ENCODE measurements around the gene LCE3A. TPM values are rescaled to one million over a fixed set of nuclear protein-coding genes. Genes with fewer than 3 reads are reported as not detected.
"Not testable (repeated sequence)": the region's sequence is repeated elsewhere in the genome, so short reads cannot be mapped to it uniquely, and the experiment has no call there.

LCE3A gene
- total RNA-seq, 1 experiment from 2014 or later: not detected

- H3K4me3 ChIP-seq (ENCODE audit: insufficient read depth, low read depth, low read length): no peak overlapping the region
- H3K27me3 ChIP-seq (ENCODE audit: control insufficient read depth, insufficient read depth, low read length): no peaks in the 10 kb centered on the region
- no peaks in the 10 kb centered on the region for H3K36me3 ChIP-seq (replicated peaks; ENCODE audit: control insufficient read depth, insufficient read depth, low read length)
- no peak for DNase-seq
Measured at GRCh38 chr1:152621993-152622392, 910 bp downstream of the LCE3A start.

- Histone ChIP-seq H3K27me3 (ENCODE audit: control insufficient read depth, insufficient read depth, low read length) (no peaks in the 10 kb centered on the region), H3K4me3 (ENCODE audit: insufficient read depth, low read depth, low read length) (no peak within 1 kb of the TSS), H3K36me3 (replicated peaks; ENCODE audit: control insufficient read depth, insufficient read depth, low read length) (no peaks in the 10 kb centered on the region)
- no peak for DNase-seq
Measured at GRCh38 chr1:152613511-152613910, 9.4 kb downstream of the LCE3A start, which contains the start of gene LCE3B. TSS of gene LCE3B (plus strand) at chr1:152613811. CDS start at chr1:152613811, 0 bp downstream.

GRCh38 chr1:152599934-152600333, 23.0 kb downstream of the LCE3A start, which contains the start of gene LCE3C:
TSS of gene LCE3C (plus strand) at chr1:152600234. CDS start at chr1:152600732, 498 bp downstream.
- no peak for DNase-seq
- Histone ChIP-seq H3K27me3 (ENCODE audit: control insufficient read depth, insufficient read depth, low read length) (no peaks in the 10 kb centered on the region), H3K4me3 (ENCODE audit: insufficient read depth, low read depth, low read length) (no peak within 1 kb of the TSS), H3K36me3 (replicated peaks; ENCODE audit: control insufficient read depth, insufficient read depth, low read length) (no peaks in the 10 kb centered on the region)

- H3K36me3 ChIP-seq (replicated peaks; ENCODE audit: control insufficient read depth, insufficient read depth, low read length): no peaks in the 10 kb centered on the region
- no peak for DNase-seq
- H3K4me3 ChIP-seq (ENCODE audit: insufficient read depth, low read depth, low read length): no peak overlapping the region
- H3K27me3 ChIP-seq (ENCODE audit: control insufficient read depth, insufficient read depth, low read length): no peaks in the 10 kb centered on the region
Measured at GRCh38 chr1:152596986-152597385, 25.9 kb downstream of the LCE3A start.

GRCh38 chr1:152585586-152585985, 37.3 kb downstream of the LCE3A start:
- H3K27me3 ChIP-seq (ENCODE audit: control insufficient read depth, insufficient read depth, low read length): no peaks in the 10 kb centered on the region
- DNase-seq: no peak
- H3K36me3 ChIP-seq (replicated peaks; ENCODE audit: control insufficient read depth, insufficient read depth, low read length): no peaks in the 10 kb centered on the region
- H3K4me3 ChIP-seq (ENCODE audit: insufficient read depth, low read depth, low read length): no peak overlapping the region

- Histone ChIP-seq H3K27me3 (ENCODE audit: control insufficient read depth, insufficient read depth, low read length) (no peaks in the 10 kb centered on the region), H3K4me3 (ENCODE audit: insufficient read depth, low read depth, low read length) (no peak overlapping the region), H3K36me3 (replicated peaks; ENCODE audit: control insufficient read depth, insufficient read depth, low read length) (no peaks in the 10 kb centered on the region)
- DNase-seq: peak; percentile 1
Measured at GRCh38 chr1:152582647-152583046, 40.3 kb downstream of the LCE3A start.

GRCh38 chr1:152580433-152580832, 42.5 kb downstream of the LCE3A start, which contains the start of gene LCE3D:
TSS of gene LCE3D (minus strand) at chr1:152580516. CDS start at chr1:152579936, 580 bp downstream.
- H3K27me3 ChIP-seq (ENCODE audit: control insufficient read depth, insufficient read depth, low read length): no peaks in the 10 kb centered on the region
- peak; percentile 1 for DNase-seq
- no peak within 1 kb of the TSS for H3K4me3 ChIP-seq (ENCODE audit: insufficient read depth, low read depth, low read length)
- no peaks in the 10 kb centered on the region for H3K36me3 ChIP-seq (replicated peaks; ENCODE audit: control insufficient read depth, insufficient read depth, low read length)

GRCh38 chr1:152579526-152579925, 43.4 kb downstream of the LCE3A start:
- H3K27me3 ChIP-seq (ENCODE audit: control insufficient read depth, insufficient read depth, low read length); H3K4me3 ChIP-seq (ENCODE audit: insufficient read depth, low read depth, low read length); H3K36me3 ChIP-seq (replicated peaks; ENCODE audit: control insufficient read depth, insufficient read depth, low read length): not testable (repeated sequence)
- peak; percentile 1 for DNase-seq

GRCh38 chr1:152577168-152577567, 45.7 kb downstream of the LCE3A start:
- Histone ChIP-seq H3K27me3 (ENCODE audit: control insufficient read depth, insufficient read depth, low read length) (no peaks in the 10 kb centered on the region), H3K4me3 (ENCODE audit: insufficient read depth, low read depth, low read length) (no peak overlapping the region), H3K36me3 (replicated peaks; ENCODE audit: control insufficient read depth, insufficient read depth, low read length) (no peaks in the 10 kb centered on the region)
- peak; percentile 1 for DNase-seq

Other genes with a start within 250 kb of the LCE3A start
- not detected in 2 replicates for gene CRNN, start 208.8 kb downstream of the LCE3A start, total RNA-seq (2014; rRNA removed; shearing (Covaris generic))
- gene LCE5A, start 112.3 kb downstream of the LCE3A start, total RNA-seq (2014; rRNA removed; shearing (Covaris generic)): not detected in 2 replicates
- not detected in 2 replicates for gene CRCT1, start 108.6 kb downstream of the LCE3A start, total RNA-seq (2014; rRNA removed; shearing (Covaris generic))
- not detected in 2 replicates for gene LCE3E, start 56.3 kb downstream of the LCE3A start, total RNA-seq (2014; rRNA removed; shearing (Covaris generic))
- gene LCE3D, start 42.6 kb downstream of the LCE3A start, total RNA-seq (2014; rRNA removed; shearing (Covaris generic)): not detected in 2 replicates
- not detected in 2 replicates for gene LCE3C, start 22.9 kb downstream of the LCE3A start, total RNA-seq (2014; rRNA removed; shearing (Covaris generic))
- not detected in 2 replicates for gene LCE3B, start 9.3 kb downstream of the LCE3A start, total RNA-seq (2014; rRNA removed; shearing (Covaris generic))
- gene LCE2D, start 40.3 kb upstream of the LCE3A start, total RNA-seq (2014; rRNA removed; shearing (Covaris generic)): not detected in 2 replicates
- gene LCE2C, start 52.2 kb upstream of the LCE3A start, total RNA-seq (2014; rRNA removed; shearing (Covaris generic)): not detected in 2 replicates
- gene LCE2B, start 63.0 kb upstream of the LCE3A start, total RNA-seq (2014; rRNA removed; shearing (Covaris generic)): not detected in 2 replicates
- gene LCE2A, start 75.2 kb upstream of the LCE3A start, total RNA-seq (2014; rRNA removed; shearing (Covaris generic)): not detected in 2 replicates
- gene LCE4A, start 85.1 kb upstream of the LCE3A start, total RNA-seq (2014; rRNA removed; shearing (Covaris generic)): not detected in 2 replicates
- not detected in 2 replicates for gene KPRP, start 134.9 kb upstream of the LCE3A start, total RNA-seq (2014; rRNA removed; shearing (Covaris generic))
- not detected in 2 replicates for gene LCE1F, start 152.0 kb upstream of the LCE3A start, total RNA-seq (2014; rRNA removed; shearing (Covaris generic))
- not detected in 2 replicates for gene LCE1E, start 163.2 kb upstream of the LCE3A start, total RNA-seq (2014; rRNA removed; shearing (Covaris generic))
- not detected in 2 replicates for gene LCE1D, start 173.6 kb upstream of the LCE3A start, total RNA-seq (2014; rRNA removed; shearing (Covaris generic))
- gene LCE1C, start 183.5 kb upstream of the LCE3A start, total RNA-seq (2014; rRNA removed; shearing (Covaris generic)): not detected in 2 replicates
- not detected in 2 replicates for gene LCE1B, start 188.9 kb upstream of the LCE3A start, total RNA-seq (2014; rRNA removed; shearing (Covaris generic))
- not detected in 2 replicates for gene LCE1A, start 204.4 kb upstream of the LCE3A start, total RNA-seq (2014; rRNA removed; shearing (Covaris generic))
- gene LCE6A, start 219.8 kb upstream of the LCE3A start, total RNA-seq (2014; rRNA removed; shearing (Covaris generic)): not detected in 2 replicates
- gene LCE7A, start 236.9 kb upstream of the LCE3A start, total RNA-seq (2014; rRNA removed; shearing (Covaris generic)): not detected in 2 replicates

Data from H7 (cell line).